Spinal cord (tissue), 10 donors: ENCODE measurements around the gene EPB41L2. TPM values are rescaled to one million over a fixed set of nuclear protein-coding genes. Genes with fewer than 3 reads are reported as not detected.

Experiments
- DNase-seq, 6 donors: peaks; one replicate each; pipeline versions ENCODE4 v3.0.0 to v3.0.0-alpha.2; 2013 to 2015; ENCODE audit warnings: low spot score in 6 of 6, low read depth in 4 of 6
- H3K27ac ChIP-seq: one replicate; pipeline ENCODE4 v1.5.1; 2013; ENCODE audit warnings: low read depth, low read length, control low read depth
- H3K27me3 ChIP-seq: one replicate; pipeline ENCODE4 v1.6.1; 2013; ENCODE audit warnings: low read length; ENCODE audit not compliant: control insufficient read depth, insufficient read depth
- H3K36me3 ChIP-seq: one replicate; pipeline ENCODE4 v1.6.1; 2013; ENCODE audit warnings: low read length; ENCODE audit not compliant: control insufficient read depth, insufficient read depth
- H3K4me1 ChIP-seq: one replicate; pipeline ENCODE4 v1.6.1; 2013; ENCODE audit warnings: low read length; ENCODE audit not compliant: control insufficient read depth, insufficient read depth
- H3K4me3 ChIP-seq: one replicate; pipeline ENCODE4 v1.5.1; 2013; ENCODE audit warnings: low read depth, low read length, control low read depth
- H3K9me3 ChIP-seq: one replicate; pipeline ENCODE4 v1.6.1; 2013; ENCODE audit warnings: low read length; ENCODE audit not compliant: control insufficient read depth, insufficient read depth
- WGBS: methylation state at CpG from one replicate; pipeline ENCODE4 v1.1.5; 2013; ENCODE audit warnings: missing lambda C conversion rate; ENCODE audit not compliant: insufficient coverage; 5-methylcytosine and 5-hydroxymethylcytosine counted together
- polyA plus RNA-seq, 2 donors: library from polyadenylated mRNA; unstranded; fragments of 120-200 nt; gene quantifications; one replicate each; pipeline ENCODE4 v1.2.1, GENCODE V29; 2013; ENCODE audit not compliant: insufficient read length in 2 of 2
- total RNA-seq, 2 donors: library from RNA; depleted of rRNA in 1 of 2; stranded (reverse); fragments of 120-200 nt in 1 of 2; fragments of >200 nt in 1 of 2; gene quantifications; one replicate each; pipeline versions ENCODE4 v1.2.3 to v1.2.4, GENCODE V29; 2013 to 2014
- donor health status: healthy.

Gene EPB41L2
- total and polyA plus RNA-seq, 4 donors: 122 to 311 (median 267) TPM

- H3K27ac ChIP-seq: no peak overlapping the region
- no peak for DNase-seq
- H3K4me3 ChIP-seq: no peak overlapping the region
- peaks cover 6% of the 10 kb centered on the region for H3K36me3 ChIP-seq
- H3K4me1 ChIP-seq: no peaks in the 10 kb centered on the region
- H3K27me3 ChIP-seq: no peaks in the 10 kb centered on the region
- no CpG with 5 or more reads among the region's 2 CpGs for WGBS
- no peaks in the 10 kb centered on the region for H3K9me3 ChIP-seq
Observed at GRCh38 chr6:130862370-130862769, 200.7 kb downstream of the EPB41L2 start.

GRCh38 chr6:130859161-130859867, 203.7 kb downstream of the EPB41L2 start:
- peaks cover 4% of the 10 kb centered on the region for H3K36me3 ChIP-seq
- H3K9me3 ChIP-seq: no peaks in the 10 kb centered on the region
- 100% methylated on average over 8 of the region's 11 CpGs for WGBS

GRCh38 chr6:130858498-130859160, 204.4 kb downstream of the EPB41L2 start:
- H3K27ac ChIP-seq: no peak overlapping the region
- H3K4me3 ChIP-seq: no peak overlapping the region
- H3K36me3 ChIP-seq: peaks cover 3% of the 10 kb centered on the region
- no peaks in the 10 kb centered on the region for H3K4me1 ChIP-seq
- no peak for DNase-seq
- 45% methylated on average over 2 of the region's 2 CpGs for WGBS
- no peaks in the 10 kb centered on the region for H3K9me3 ChIP-seq
- H3K27me3 ChIP-seq: no peaks in the 10 kb centered on the region

More at GRCh38 chr6:130859161-130859867, 203.7 kb downstream of the EPB41L2 start:
- Histone ChIP-seq H3K4me1 (no peaks in the 10 kb centered on the region), H3K27ac (no peak overlapping the region), H3K4me3 (no peak overlapping the region), H3K27me3 (no peaks in the 10 kb centered on the region)
- DNase-seq: no peak

DNA sequence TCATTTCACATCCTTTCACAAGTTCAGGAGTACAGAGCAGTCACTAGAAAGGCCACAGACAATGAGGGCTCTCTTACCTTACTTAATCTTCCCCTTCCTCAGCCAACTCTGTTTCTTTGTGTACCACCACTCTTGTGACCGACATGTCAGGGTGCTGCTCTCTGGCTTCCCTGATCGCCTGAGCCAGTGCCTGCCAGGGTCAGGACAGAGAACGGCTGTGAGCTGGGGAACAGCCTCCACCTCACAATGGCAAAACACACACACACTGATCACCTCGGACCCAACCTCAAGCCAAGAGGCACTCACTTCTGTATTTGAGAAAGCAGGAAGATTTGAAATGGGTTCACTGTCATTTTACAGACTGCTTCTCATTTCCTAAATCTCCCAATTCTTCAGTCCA, 205.0 kb downstream of the EPB41L2 start:
- H3K9me3 ChIP-seq: no peaks in the 10 kb centered on the region
- 88% methylated on average over 2 of the region's 4 CpGs for WGBS
- H3K27ac ChIP-seq: no peak overlapping the region
- no peak overlapping the region for H3K4me3 ChIP-seq
- no peak for DNase-seq
- no peaks in the 10 kb centered on the region for H3K4me1 ChIP-seq
- peaks cover 3% of the 10 kb centered on the region for H3K36me3 ChIP-seq
- H3K27me3 ChIP-seq: no peaks in the 10 kb centered on the region

- Histone ChIP-seq H3K27ac (no peak overlapping the region), H3K4me3 (no peak overlapping the region), H3K27me3 (no peaks in the 10 kb centered on the region), H3K4me1 (no peaks in the 10 kb centered on the region), H3K9me3 (no peaks in the 10 kb centered on the region), H3K36me3 (peaks cover 3% of the 10 kb centered on the region)
- no peak for DNase-seq
- WGBS: 34% methylated on average over 3 of the region's 5 CpGs
Observed at GRCh38 chr6:130853555-130854183, 209.4 kb downstream of the EPB41L2 start.

DNA sequence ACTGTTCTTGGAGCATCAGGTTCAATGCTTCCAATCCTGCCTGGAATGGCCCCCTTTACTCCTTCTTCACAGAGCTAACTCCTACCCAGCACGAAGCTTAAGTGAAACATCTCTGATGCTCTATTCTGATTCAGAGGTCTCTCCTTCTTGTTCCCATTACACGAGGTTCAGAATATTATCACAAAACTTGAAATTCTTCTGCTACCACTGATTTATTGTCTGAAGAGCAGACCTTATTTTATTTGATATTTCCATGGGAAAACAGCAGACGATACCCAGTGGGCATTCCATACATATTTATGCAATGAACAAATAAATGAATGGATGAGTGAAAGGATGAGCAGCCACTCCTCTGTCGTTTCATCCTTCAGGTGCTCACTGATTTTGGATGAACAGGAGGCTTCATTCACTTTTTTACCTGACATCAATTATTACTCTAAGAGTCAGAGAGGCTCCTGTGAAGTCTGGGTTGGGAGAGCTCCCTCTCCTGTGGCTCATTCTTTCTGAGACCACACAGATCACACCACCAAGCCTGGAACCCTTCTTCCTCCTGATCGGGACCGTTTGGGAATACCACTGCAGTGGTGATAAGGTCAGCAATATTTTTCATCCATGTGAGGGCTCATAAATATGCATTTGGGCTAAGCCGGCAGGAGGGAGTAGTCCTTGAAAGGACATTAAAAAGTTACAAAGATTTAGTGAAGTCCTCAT, 210.0 kb downstream of the EPB41L2 start:
- 78% methylated on average over 3 of the region's 7 CpGs for WGBS
- DNase-seq: no peak

DNA sequence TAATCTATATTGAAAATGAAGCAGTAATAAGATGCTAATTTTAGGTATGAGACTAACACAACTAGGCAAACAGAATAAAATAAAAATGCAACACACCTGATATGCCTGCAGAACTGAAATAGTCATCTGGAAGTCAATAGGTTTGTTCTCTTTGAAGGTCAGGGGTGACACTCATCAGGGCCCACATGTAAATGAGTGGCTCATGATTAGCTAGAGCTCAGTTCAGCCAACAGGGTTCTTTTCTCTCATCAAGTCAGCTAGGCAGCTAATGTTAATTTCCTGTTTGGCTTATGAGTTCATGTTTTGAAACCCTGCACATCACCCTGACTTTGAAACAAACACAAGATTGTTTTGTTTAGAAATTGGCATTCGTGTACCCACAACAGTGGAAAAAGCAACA, 212.0 kb downstream of the EPB41L2 start:
- H3K27ac ChIP-seq: no peak overlapping the region
- no peak overlapping the region for H3K4me3 ChIP-seq
- no peak for DNase-seq
- no peaks in the 10 kb centered on the region for H3K36me3 ChIP-seq
- 100% methylated on average over 1 of the region's 1 CpG for WGBS
- H3K9me3 ChIP-seq: no peaks in the 10 kb centered on the region
- no peaks in the 10 kb centered on the region for H3K4me1 ChIP-seq
- no peaks in the 10 kb centered on the region for H3K27me3 ChIP-seq

More for the DNA sequence above, 210.0 kb downstream of the EPB41L2 start:
- no peak overlapping the region for H3K27ac ChIP-seq
- no peaks in the 10 kb centered on the region for H3K4me1 ChIP-seq
- H3K36me3 ChIP-seq: peaks cover under 1% of the 10 kb centered on the region
- H3K27me3 ChIP-seq: no peaks in the 10 kb centered on the region
- no peak overlapping the region for H3K4me3 ChIP-seq
- no peaks in the 10 kb centered on the region for H3K9me3 ChIP-seq

GRCh38 chr6:130849594-130849993, 213.5 kb downstream of the EPB41L2 start:
- no peaks in the 10 kb centered on the region for H3K27me3 ChIP-seq
- DNase-seq: no peak
- no peaks in the 10 kb centered on the region for H3K36me3 ChIP-seq
- 56% methylated on average over 1 of the region's 1 CpG for whole genome bisulfite sequencing
- H3K4me1 ChIP-seq: no peaks in the 10 kb centered on the region
- no peak overlapping the region for H3K27ac ChIP-seq
- H3K4me3 ChIP-seq: no peak overlapping the region
- no peaks in the 10 kb centered on the region for H3K9me3 ChIP-seq

- no peaks in the 10 kb centered on the region for H3K36me3 ChIP-seq
- WGBS: no CpG with 5 or more reads among the region's 2 CpGs
- H3K4me3 ChIP-seq: no peak overlapping the region
- H3K27ac ChIP-seq: no peak overlapping the region
- H3K9me3 ChIP-seq: no peaks in the 10 kb centered on the region
- H3K4me1 ChIP-seq: no peaks in the 10 kb centered on the region
- H3K27me3 ChIP-seq: no peaks in the 10 kb centered on the region
- DNase-seq: no peak
Observed at GRCh38 chr6:130848945-130849344, 214.1 kb downstream of the EPB41L2 start.
